Measurements from ENCODE around the gene OSBP2. TPM values are rescaled to one million over a fixed set of nuclear protein-coding genes. Genes with fewer than 3 reads are reported as not detected.

Gene OSBP2
- total RNA-seq, 1 experiment from 2014 or later = 10.2 TPM

GRCh38 chr22:30744224-30744623, 49.5 kb downstream of the OSBP2 start:
- H3K27me3 ChIP-seq (ENCODE audit: low read length) = no peaks in the 10 kb centered on the region
- no peaks in the 10 kb centered on the region for H3K9me2 ChIP-seq (replicated peaks; ENCODE audit: low read length)
- ATAC-seq (no peak), DNase-seq (no peak)
- H3K9ac ChIP-seq (ENCODE audit: low read length) = no peak overlapping the region
- H3K4me3 ChIP-seq (ENCODE audit: low read length) = no peak overlapping the region
- H3K4me2 ChIP-seq (ENCODE audit: low read length) = no peak overlapping the region
- H3K79me2 ChIP-seq (ENCODE audit: low read length) = no peaks in the 10 kb centered on the region
- no peaks in the 10 kb centered on the region for H4K20me1 ChIP-seq (ENCODE audit: low read length)
- H3K36me3 ChIP-seq (ENCODE audit: low read depth, low read length) = no peaks in the 10 kb centered on the region
- H3K27ac ChIP-seq (ENCODE audit: low read length) = no peak overlapping the region
- ChIA-PET CTCF (no interaction called here), POLR2A (ENCODE audit: unreplicated experiment) (no interaction called here)
- BruUV-seq (replicated peaks) = no TSS peak
- H3K4me1 ChIP-seq (ENCODE audit: insufficient read depth, low read length) = 0 out of 2 replicates have a peak, but pooled peaks cover 4% of the 10 kb centered on the region
- no peak for TF ChIP-seq CTCF (conservative IDR thresholded peaks at IDR 0.05; ENCODE audit: low read depth, low read length)
- no peak for TF ChIP-seq EZH2 (IDR thresholded peaks at IDR 0.05; ENCODE audit: low read length, unreplicated experiment)
- no peak for TF ChIP-seq EZH2phosphoT487 (IDR thresholded peaks at IDR 0.05; ENCODE audit: borderline replicate concordance, low read length)
- H3K9me3 ChIP-seq (ENCODE audit: low read length) = no peaks in the 10 kb centered on the region
- H2AFZ ChIP-seq (ENCODE audit: low read length) = no peak overlapping the region
- intact Hi-C loops (cut with micrococcal nuclease) = no loop called here
- no peaks in the 10 kb centered on the region for H3F3A ChIP-seq (ENCODE audit: low read length, unreplicated experiment)

- Histone ChIP-seq H3F3A (ENCODE audit: low read length, unreplicated experiment) (no peaks in the 10 kb centered on the region), H2AFZ (ENCODE audit: low read length) (no peak overlapping the region), H3K79me2 (ENCODE audit: low read length) (no peaks in the 10 kb centered on the region), H3K9ac (ENCODE audit: low read length) (no peak overlapping the region), H3K27me3 (ENCODE audit: low read length) (no peaks in the 10 kb centered on the region), H3K27ac (ENCODE audit: low read length) (no peak overlapping the region), H3K36me3 (ENCODE audit: low read depth, low read length) (no peaks in the 10 kb centered on the region), H3K9me3 (ENCODE audit: low read length) (no peaks in the 10 kb centered on the region), H4K20me1 (ENCODE audit: low read length) (no peaks in the 10 kb centered on the region), H3K4me2 (ENCODE audit: low read length) (no peak overlapping the region), H3K9me2 (replicated peaks; ENCODE audit: low read length) (no peaks in the 10 kb centered on the region), H3K4me3 (ENCODE audit: low read length) (no peak overlapping the region), H3K4me1 (ENCODE audit: insufficient read depth, low read length) (no peaks in the 10 kb centered on the region)
- intact Hi-C loops (cut with micrococcal nuclease) = no loop called here
- TF ChIP-seq CTCF (conservative IDR thresholded peaks at IDR 0.05; ENCODE audit: low read depth, low read length) (no peak), EZH2 (IDR thresholded peaks at IDR 0.05; ENCODE audit: low read length, unreplicated experiment) (no peak), EZH2phosphoT487 (IDR thresholded peaks at IDR 0.05; ENCODE audit: borderline replicate concordance, low read length) (no peak)
- POLR2A ChIA-PET (ENCODE audit: unreplicated experiment) = no interaction called here
- DNase-seq (no peak), ATAC-seq (no peak)
- BruUV-seq (replicated peaks) = no TSS peak
- CTCF ChIA-PET = no interaction called here
These were observed 52.8 kb downstream of the OSBP2 start for GRCh38 chr22:30747493-30747892.

GRCh38 chr22:30749272-30749671, 54.6 kb downstream of the OSBP2 start:
- no peaks in the 10 kb centered on the region for H3K27me3 ChIP-seq (ENCODE audit: low read length)
- DNase-seq (no peak), ATAC-seq (no peak)
- H3K4me1 ChIP-seq (ENCODE audit: insufficient read depth, low read length) = no peaks in the 10 kb centered on the region
- no peak overlapping the region for H3K4me3 ChIP-seq (ENCODE audit: low read length)
- no peak overlapping the region for H2AFZ ChIP-seq (ENCODE audit: low read length)
- H3K79me2 ChIP-seq (ENCODE audit: low read length) = no peaks in the 10 kb centered on the region
- TF ChIP-seq EZH2phosphoT487 (IDR thresholded peaks at IDR 0.05; ENCODE audit: borderline replicate concordance, low read length) = no peak
- TF ChIP-seq EZH2 (IDR thresholded peaks at IDR 0.05; ENCODE audit: low read length, unreplicated experiment) = no peak
- TF ChIP-seq CTCF (conservative IDR thresholded peaks at IDR 0.05; ENCODE audit: low read depth, low read length) = no peak
- H3K4me2 ChIP-seq (ENCODE audit: low read length) = no peak overlapping the region
- intact Hi-C loops (cut with micrococcal nuclease) = no loop called here
- H3K9me2 ChIP-seq (replicated peaks; ENCODE audit: low read length) = no peaks in the 10 kb centered on the region
- H3F3A ChIP-seq (ENCODE audit: low read length, unreplicated experiment) = no peaks in the 10 kb centered on the region
- BruUV-seq (replicated peaks) = no TSS peak
- no peaks in the 10 kb centered on the region for H4K20me1 ChIP-seq (ENCODE audit: low read length)
- ChIA-PET CTCF (no interaction called here), POLR2A (ENCODE audit: unreplicated experiment) (no interaction called here)
- no peak overlapping the region for H3K9ac ChIP-seq (ENCODE audit: low read length)
- no peaks in the 10 kb centered on the region for H3K9me3 ChIP-seq (ENCODE audit: low read length)
- no peak overlapping the region for H3K27ac ChIP-seq (ENCODE audit: low read length)
- no peaks in the 10 kb centered on the region for H3K36me3 ChIP-seq (ENCODE audit: low read depth, low read length)

Data from PC-3 (cell line).